Esophagus muscularis mucosa (tissue), 4 donors: ENCODE measurements around the gene SMIM17.

Experiments
- EP300 ChIP-seq: sonication (generic); formaldehyde crosslinking; IDR thresholded peaks from one replicate; pipeline ENCODE4 v1.6.1; 2017; ENCODE audit warnings: antibody characterized with exemption
- POLR2AphosphoS5 ChIP-seq, 2 donors: sonication (generic); formaldehyde crosslinking; IDR thresholded peaks; one replicate each; pipeline ENCODE4 v1.6.1; 2017; ENCODE audit warnings: antibody characterized with exemption in 2 of 2
- TF ChIP-seq, protein P1 (sequence below), 3 experiments: fragments of 200-600 bp in 2 of 3; fragments of 450-650 bp in 1 of 3; sonication (generic) in 2 of 3; IDR thresholded peaks; one replicate each; pipeline ENCODE4 v1.5.1; 2017 to 2019; ENCODE audit warnings: antibody characterized with exemption in 3 of 3, mild to moderate bottlenecking in 2 of 3, moderate library complexity in 1 of 3

- TF ChIP-seq, protein P1, sequence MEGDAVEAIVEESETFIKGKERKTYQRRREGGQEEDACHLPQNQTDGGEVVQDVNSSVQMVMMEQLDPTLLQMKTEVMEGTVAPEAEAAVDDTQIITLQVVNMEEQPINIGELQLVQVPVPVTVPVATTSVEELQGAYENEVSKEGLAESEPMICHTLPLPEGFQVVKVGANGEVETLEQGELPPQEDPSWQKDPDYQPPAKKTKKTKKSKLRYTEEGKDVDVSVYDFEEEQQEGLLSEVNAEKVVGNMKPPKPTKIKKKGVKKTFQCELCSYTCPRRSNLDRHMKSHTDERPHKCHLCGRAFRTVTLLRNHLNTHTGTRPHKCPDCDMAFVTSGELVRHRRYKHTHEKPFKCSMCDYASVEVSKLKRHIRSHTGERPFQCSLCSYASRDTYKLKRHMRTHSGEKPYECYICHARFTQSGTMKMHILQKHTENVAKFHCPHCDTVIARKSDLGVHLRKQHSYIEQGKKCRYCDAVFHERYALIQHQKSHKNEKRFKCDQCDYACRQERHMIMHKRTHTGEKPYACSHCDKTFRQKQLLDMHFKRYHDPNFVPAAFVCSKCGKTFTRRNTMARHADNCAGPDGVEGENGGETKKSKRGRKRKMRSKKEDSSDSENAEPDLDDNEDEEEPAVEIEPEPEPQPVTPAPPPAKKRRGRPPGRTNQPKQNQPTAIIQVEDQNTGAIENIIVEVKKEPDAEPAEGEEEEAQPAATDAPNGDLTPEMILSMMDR (IDR thresholded peaks at IDR 0.05) = no peak
- TF ChIP-seq EP300 (no peak), POLR2AphosphoS5 (IDR thresholded peaks at IDR 0.05) (no peak)
Observed at GRCh38 chr19:56596676-56597075, 46.3 kb upstream of the SMIM17 start.
